TTC549 (cell line): ENCODE results near the gene SEPTIN1.
A peak's percentile ranks its signal among the peaks of the same experiment; 100 is the strongest.
"Not testable (repeated sequence)": the region's sequence is repeated elsewhere in the genome, so short reads cannot be mapped to it uniquely, and the experiment has no call there.

Experiments used
- FAIRE-seq: peaks from 2 replicates; lab custom pipeline; 2012; peaks lifted over from hg19 to GRCh38; lab: Jason Lieb, UNC

The SEPTIN1 gene

GRCh38 chr16:30357715-30358576 lies 24.4 kb downstream of the SEPTIN1 start:
- FAIRE-seq: no peak

DNA sequence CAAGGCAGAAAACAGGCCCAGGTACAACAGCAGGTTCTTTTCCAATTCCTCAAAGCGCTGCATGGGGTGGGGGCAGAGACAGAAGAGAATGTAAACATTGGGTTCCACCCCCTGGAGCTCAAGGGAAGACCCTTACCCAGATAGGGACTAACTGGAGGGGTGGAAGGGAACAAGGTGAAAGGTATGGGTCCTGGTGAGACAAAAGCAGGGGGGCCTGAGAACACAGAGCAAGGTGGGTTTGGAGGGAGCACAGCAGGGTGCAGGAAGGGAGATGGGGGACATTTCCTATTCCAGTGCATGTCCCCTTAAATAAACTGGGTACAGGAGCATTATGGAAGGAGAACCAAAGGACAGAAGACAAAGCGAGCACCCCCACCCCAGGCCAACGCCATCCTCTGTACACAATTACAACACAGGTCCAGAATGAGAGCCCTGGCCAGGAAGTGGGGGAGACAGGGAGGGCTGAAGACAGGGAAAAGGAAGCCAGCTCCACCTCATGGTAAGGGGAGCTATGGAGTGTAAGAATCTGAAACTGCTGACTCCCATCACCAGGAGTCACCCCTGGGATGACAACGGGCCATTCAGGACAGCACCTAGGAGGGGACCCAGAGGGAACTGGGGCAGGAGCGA lies 25.2 kb downstream of the SEPTIN1 start:
- no peak for FAIRE-seq

DNA sequence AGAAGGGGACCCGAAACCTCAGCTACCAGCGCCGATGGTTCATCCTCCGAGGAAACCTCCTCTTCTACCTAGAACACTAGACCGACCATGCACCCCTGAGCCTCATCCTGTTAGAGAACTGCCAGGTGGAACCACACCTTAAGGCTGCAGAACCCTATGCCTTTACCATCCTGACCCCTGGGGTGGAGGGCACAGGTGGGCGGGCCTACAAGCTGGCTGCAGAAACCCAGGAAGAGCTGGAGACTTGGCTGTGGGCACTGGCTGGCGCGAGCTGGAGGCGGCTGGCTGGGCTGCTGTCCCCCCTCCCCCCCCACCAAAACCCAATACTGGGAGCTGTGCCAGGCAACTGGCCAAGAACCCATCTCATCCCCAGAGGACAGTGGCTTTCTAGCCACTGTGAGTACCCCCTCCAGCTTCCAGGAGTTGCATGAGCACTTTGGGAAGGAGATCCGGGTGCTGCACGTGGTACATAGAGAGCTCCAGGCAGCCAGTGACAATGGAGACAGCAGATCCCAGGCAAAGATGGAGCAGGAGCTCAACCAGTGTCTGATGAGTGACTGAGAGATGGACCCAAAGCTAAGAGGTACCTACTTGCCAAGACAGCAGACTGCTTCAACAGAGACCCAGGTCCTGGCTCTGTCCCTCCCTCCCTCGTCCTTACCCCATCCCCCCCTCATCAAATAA lies 25.8 kb downstream of the SEPTIN1 start:
- no peak for FAIRE-seq

- no peak for FAIRE-seq
Measured at GRCh38 chr16:30355954-30356308, 26.4 kb downstream of the SEPTIN1 start.

GRCh38 chr16:30355144-30355953 lies 27.0 kb downstream of the SEPTIN1 start, which contains the start of gene CD2BP2:
Gene CD2BP2, minus strand, starts transcription at chr16:30355308. Its CDS starts 627 bp downstream, at chr16:30354681.
- peak; percentile 95 for FAIRE-seq

DNA sequence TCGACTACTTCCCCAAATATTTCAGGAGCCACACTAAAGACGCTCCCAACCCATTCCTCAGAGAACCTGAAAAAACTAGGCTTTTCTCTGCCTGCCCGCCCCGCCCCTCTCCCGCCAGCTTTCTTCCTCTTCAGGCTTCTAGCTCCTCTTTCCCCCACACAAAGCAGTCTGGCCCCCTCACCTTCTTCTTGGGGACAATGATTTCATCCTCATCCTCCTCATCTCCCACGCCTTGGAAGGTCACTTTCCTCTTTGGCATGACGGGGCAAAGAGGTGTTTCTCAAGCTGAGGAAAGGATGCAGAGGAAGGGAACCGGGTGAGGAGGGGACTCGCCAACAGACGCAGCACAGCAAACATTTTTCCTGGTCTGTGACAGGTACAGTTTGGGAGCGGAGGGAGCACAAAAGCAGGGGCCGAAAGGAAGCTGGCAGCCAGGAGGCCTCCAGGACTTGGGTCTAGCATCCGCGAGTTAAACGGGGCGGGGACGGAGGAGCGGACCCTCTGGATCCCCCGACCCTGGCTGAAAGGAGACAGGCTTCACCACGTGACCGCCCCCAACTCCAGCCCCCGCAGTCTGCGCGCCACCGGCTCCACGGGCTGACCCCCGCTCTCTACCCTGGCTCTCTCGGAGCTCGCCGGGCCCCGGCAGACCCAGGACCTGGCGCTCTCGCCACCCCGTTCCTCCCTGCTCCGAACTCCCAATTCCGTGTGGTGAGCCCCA lies 27.8 kb downstream of the SEPTIN1 start:
- FAIRE-seq: no peak

- FAIRE-seq: no peak
Measured at GRCh38 chr16:30353438-30354129, 28.8 kb downstream of the SEPTIN1 start.

GRCh38 chr16:30352488-30353401 lies 29.6 kb downstream of the SEPTIN1 start:
- no peak for FAIRE-seq

GRCh38 chr16:30351586-30352419 lies 30.6 kb downstream of the SEPTIN1 start:
- no peak for FAIRE-seq

DNA sequence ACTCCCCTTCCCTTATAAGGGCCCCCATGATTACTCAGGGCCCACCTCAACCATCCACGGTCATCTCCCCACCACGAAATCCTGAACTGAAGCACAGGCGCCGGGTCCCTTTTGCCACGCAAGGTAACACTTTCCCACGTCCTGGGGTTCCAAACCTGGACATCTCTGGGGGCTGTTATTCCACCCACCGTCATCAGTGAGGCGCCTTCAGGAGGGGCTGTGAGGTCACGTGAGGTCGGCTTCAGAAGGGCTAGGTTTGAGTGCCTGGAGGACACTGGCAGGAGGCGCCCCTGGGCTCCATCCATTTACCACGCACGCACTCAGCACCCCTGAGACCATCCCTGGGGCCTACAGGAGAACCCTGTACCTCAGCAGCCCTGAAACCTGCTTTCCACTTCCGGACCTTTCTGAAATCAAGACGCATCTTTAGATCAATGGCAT lies 31.3 kb downstream of the SEPTIN1 start:
- FAIRE-seq: no peak

GRCh38 chr16:30350134-30350871 lies 32.1 kb downstream of the SEPTIN1 start:
- FAIRE-seq: no peak

DNA sequence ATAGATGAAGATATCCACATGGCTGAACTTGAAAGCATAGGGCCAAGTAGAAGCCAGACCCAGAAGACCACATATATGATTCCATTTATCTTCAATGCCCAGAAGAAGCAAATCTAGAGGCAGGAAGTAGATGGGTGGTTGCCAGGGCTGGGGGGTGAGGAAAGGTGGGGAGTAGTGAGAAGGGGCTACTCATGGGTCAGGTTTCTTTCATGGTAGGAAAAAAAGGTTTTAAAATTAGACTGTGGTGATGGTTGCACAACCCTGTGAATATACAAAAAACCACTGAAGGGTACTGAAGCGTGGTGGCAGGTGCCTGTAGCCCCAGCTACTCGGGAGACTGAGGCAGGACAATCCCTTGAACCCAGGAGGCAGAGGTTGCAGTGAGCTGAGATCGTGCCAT lies 32.7 kb downstream of the SEPTIN1 start:
- FAIRE-seq: no peak

DNA sequence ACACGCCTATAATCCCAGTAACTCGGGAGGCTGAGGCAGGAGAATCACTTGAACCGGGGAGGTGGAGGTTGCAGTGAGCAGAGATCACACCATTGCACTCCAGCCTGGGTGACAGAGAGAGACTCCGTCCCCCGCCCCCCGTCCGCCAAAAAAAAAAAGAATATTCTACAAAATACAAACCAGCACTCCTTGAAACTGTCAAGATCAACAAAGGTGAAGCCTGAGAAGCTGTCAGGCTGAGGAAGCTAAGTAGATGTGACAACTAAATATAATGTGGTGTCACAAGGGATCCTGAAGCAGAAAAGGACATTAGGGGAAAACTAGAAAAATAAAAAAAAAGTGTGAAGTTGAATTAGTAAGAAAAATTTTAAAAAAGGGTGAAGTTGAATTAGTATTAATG lies 33.4 kb downstream of the SEPTIN1 start:
- FAIRE-seq: no peak

GRCh38 chr16:30348113-30348512 lies 34.2 kb downstream of the SEPTIN1 start:
- no peak for FAIRE-seq

GRCh38 chr16:30346286-30346685 lies 36.1 kb downstream of the SEPTIN1 start:
- FAIRE-seq: no peak

DNA sequence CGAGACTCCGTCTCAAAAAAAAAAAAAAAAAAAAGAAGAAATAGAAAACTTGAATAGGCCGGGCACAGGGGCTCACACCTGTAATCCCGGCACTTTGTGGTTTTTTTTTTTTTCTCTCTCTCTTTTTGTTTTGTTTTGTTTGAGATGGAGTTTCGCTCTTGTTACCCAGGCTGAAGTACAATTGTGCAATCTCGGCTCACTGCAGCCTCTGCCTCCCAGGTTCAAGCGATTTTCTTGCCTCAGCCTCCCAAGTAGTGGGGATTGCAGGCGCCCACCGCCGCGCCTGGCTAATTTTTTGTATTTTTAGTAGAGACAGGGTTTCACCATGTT lies 38.9 kb downstream of the SEPTIN1 start:
- not testable (repeated sequence) for FAIRE-seq

DNA sequence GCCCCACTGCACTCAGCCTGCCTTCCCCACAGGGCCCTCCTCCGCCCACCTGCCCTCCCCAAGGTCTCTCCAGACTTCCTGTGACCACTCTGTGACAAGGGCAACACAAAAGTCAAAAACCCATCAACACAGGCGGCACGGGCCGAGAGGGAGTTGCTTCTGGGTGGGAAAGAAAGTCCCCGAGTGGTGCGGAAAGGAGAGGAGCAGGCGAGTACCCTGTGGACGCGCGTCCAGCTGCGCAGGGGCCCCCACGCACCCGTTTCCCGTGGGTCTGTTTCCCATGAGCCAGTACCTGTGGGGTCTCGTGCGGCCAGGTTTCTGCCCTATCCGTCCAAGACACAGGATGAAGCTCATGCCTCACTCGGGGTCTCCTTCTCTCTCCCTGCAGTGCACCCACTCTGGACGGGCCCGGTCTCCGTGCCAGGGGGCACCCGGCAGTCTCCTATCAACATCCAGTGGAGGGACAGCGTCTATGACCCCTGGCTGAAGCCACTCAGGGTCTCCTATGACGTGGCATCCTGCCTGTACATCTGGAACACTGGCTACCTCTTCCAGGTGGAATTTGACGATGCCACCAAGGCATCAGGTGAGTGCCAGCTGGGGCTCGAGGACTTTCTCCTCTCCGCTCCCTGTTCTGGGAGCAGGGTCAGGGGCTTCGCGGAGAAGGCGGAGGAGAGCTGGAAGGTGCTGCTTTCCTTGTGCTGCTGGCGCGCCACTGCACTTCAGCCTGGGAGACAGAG lies 39.4 kb downstream of the SEPTIN1 start:
- FAIRE-seq: no peak

GRCh38 chr16:30341971-30342370 lies 40.4 kb downstream of the SEPTIN1 start:
- not testable (repeated sequence) for FAIRE-seq
